ENCODE data around the gene PPP1R8. TPM values are rescaled to one million over a fixed set of nuclear protein-coding genes. Genes with fewer than 3 reads are reported as not detected.

PPP1R8 gene
- total RNA-seq, 1 experiment from 2014 or later, result 57.4 TPM

GRCh38 chr1:27872802-27873551, 42.4 kb downstream of the PPP1R8 start:
- Histone ChIP-seq H4K20me1 (ENCODE audit: insufficient read depth) (no peaks in the 10 kb centered on the region), H3K9ac (ENCODE audit: low read length) (peak overlapping the region; percentile 78), H3K4me2 (ENCODE audit: low read length) (peak overlapping the region; percentile 100), H3K79me2 (ENCODE audit: insufficient read depth, low read length) (no peaks in the 10 kb centered on the region), H3K4me1 (ENCODE audit: control insufficient read depth in 1 of 2, insufficient read depth in 2 of 2, low read length in 2 of 2) (peaks cover 8 to 22% of the 10 kb centered on the region in 2 experiments; a peak in 3 of 4 replicates), H3K9me3 (ENCODE audit: control insufficient read depth in 1 of 2, insufficient read depth in 1 of 2, low read depth in 1 of 2, low read length in 2 of 2) (no peaks in the 10 kb centered on the region), H3K36me3 (ENCODE audit: control insufficient read depth in 1 of 2, insufficient read depth in 2 of 2, low read length in 2 of 2) (no peaks in the 10 kb centered on the region), H3K27me3 (ENCODE audit: insufficient read depth, low read length) (no peaks in the 10 kb centered on the region), H3K4me3 (replicated peaks in 1 of 2; ENCODE audit: low read depth in 1 of 2, low read length in 2 of 2) (peak overlapping the region; percentile 84 to 95), H3K9me2 (ENCODE audit: insufficient read depth) (no peaks in the 10 kb centered on the region), H3K27ac (ENCODE audit: low read depth, low read length) (peak overlapping the region; percentile 37; the same call in 1 of the 2 replicates), H2AFZ (ENCODE audit: low read depth, low read length, poor library complexity, severe bottlenecking) (peak overlapping the region; percentile 85)
- ChIA-PET POLR2A (no interaction called here), CTCF (no interaction called here), RAD21 (ENCODE audit: low non-redundant PET in 1 of 2, low total read pairs in 2 of 2, uncharacterized antibody in 2 of 2, unreplicated experiment in 2 of 2) (no interaction called here)
- TF ChIP-seq TCF7L2 (IDR thresholded peaks at IDR 0.05; ENCODE audit: borderline replicate concordance, extremely low read depth, insufficient read depth, insufficient read length), result no peak
- peak; percentile 86 for TF ChIP-seq EGR1 (IDR thresholded peaks at IDR 0.05; ENCODE audit: low read depth)
- TF ChIP-seq JUND (IDR thresholded peaks at IDR 0.05), result no peak
- TF ChIP-seq MAX (IDR thresholded peaks at IDR 0.05), result no peak
- no peak for TF ChIP-seq REST (IDR thresholded peaks at IDR 0.05; ENCODE audit: low read depth)
- no peak for TF ChIP-seq FOSL1 (IDR thresholded peaks at IDR 0.05; ENCODE audit: low read depth)
- no peak for TF ChIP-seq POLR2A (IDR thresholded peaks at IDR 0.05; ENCODE audit: borderline replicate concordance, extremely low read depth, insufficient read depth, insufficient read length)
- BruUV-seq (replicated peaks), result TSS peak; percentile 80
- no peak for DNase-seq (ENCODE audit: low read depth, low spot score)
- peak; percentile 57 for ATAC-seq
- intact Hi-C loops (cut with micrococcal nuclease), result no loop called here
